Panc1 (cell line): ENCODE results near the gene S1PR2.

Experiments used
- POLR2AphosphoS5 ChIP-seq: IDR thresholded peaks from 2 replicates; pipeline ENCODE4 v1.6.1; 2012; ENCODE audit warnings: mild to moderate bottlenecking, low read depth, low read length, moderate library complexity
- REST ChIP-seq, 2 experiments: IDR thresholded peaks; 2 replicates each; pipeline ENCODE4 v1.6.1; 2011 to 2012; ENCODE audit warnings: low read depth in 2 of 2, control low read depth in 1 of 2, low read length in 1 of 2, mild to moderate bottlenecking in 1 of 2, moderate library complexity in 1 of 2; ENCODE audit not compliant: insufficient read depth in 1 of 2
- SIN3A ChIP-seq: IDR thresholded peaks from 2 replicates; pipeline ENCODE4 v1.6.1; 2012; ENCODE audit warnings: low read depth, mild to moderate bottlenecking, low read length, moderate library complexity, borderline replicate concordance; ENCODE audit not compliant: insufficient read depth
- TF ChIP-seq, protein P1 (sequence below): fragments of 450-650 bp; IDR thresholded peaks from 2 replicates; pipeline ENCODE4 v1.5.1; 2017; ENCODE audit warnings: mild to moderate bottlenecking

DNA sequence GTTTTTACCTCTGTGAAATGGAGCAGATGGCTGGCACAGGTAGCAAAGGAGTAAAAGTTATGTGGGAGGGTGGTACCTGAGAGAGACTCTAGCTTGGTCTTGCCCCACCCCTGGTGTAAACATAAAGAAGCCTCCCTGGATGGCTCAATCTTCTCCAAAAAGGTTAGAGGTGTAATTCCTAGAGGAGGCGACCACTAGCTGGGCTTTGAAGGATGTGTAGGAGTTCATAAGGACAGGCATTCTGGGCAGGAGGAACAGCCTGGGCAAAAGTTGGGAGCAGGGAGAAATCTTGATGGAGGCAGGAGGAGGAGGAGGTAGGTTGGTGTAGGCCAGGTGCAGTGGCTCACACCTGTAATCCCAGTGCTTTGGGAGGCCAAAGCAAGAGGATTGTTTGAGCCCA, 47.8 kb upstream of the S1PR2 start:
- TF ChIP-seq, protein P1, sequence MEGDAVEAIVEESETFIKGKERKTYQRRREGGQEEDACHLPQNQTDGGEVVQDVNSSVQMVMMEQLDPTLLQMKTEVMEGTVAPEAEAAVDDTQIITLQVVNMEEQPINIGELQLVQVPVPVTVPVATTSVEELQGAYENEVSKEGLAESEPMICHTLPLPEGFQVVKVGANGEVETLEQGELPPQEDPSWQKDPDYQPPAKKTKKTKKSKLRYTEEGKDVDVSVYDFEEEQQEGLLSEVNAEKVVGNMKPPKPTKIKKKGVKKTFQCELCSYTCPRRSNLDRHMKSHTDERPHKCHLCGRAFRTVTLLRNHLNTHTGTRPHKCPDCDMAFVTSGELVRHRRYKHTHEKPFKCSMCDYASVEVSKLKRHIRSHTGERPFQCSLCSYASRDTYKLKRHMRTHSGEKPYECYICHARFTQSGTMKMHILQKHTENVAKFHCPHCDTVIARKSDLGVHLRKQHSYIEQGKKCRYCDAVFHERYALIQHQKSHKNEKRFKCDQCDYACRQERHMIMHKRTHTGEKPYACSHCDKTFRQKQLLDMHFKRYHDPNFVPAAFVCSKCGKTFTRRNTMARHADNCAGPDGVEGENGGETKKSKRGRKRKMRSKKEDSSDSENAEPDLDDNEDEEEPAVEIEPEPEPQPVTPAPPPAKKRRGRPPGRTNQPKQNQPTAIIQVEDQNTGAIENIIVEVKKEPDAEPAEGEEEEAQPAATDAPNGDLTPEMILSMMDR: no peak
- TF ChIP-seq REST (IDR thresholded peaks at IDR 0.05; ENCODE audit: insufficient read depth in 1 of 2, low read depth in 2 of 2, low read length in 1 of 2): no peak
- no peak for TF ChIP-seq POLR2AphosphoS5
- no peak for TF ChIP-seq SIN3A
